ENCODE measurements around the gene PTH2.
A peak's percentile ranks its signal among the peaks of the same experiment; 100 is the strongest.
"Not testable (repeated sequence)": the region's sequence is repeated elsewhere in the genome, so short reads cannot be mapped to it uniquely, and the experiment has no call there.

Gene PTH2

DNA sequence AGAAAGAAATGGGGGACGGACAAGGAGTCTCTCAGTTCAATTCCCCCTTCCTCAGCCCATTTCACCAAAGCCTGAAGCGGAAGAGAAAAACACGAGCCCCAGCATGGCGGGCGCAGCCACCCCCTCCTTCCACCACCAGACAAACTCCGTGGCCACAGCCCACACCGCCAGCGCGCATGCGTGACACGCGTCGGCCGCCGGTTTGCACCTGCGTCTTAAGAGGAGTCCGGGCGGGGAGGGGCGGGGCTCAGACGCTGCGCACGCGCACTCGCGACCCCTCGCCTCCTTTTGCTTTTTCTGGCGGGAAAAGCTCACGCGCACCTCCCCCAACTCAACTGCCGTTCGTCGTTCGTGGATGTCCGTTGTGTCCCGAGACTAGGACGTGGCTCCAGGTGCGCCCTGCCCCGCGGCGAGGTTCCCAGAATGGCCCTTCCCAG, 35.3 kb downstream of the PTH2 start, which contains the start of gene KASH5:
KASH5 (plus strand) TSS at position 314 of the 437 bp plus-strand sequence. CDS start 2,635 bp downstream, outside the sequence.
- DNase-seq (ENCODE audit: low spot score) = peak; percentile 80

DNA sequence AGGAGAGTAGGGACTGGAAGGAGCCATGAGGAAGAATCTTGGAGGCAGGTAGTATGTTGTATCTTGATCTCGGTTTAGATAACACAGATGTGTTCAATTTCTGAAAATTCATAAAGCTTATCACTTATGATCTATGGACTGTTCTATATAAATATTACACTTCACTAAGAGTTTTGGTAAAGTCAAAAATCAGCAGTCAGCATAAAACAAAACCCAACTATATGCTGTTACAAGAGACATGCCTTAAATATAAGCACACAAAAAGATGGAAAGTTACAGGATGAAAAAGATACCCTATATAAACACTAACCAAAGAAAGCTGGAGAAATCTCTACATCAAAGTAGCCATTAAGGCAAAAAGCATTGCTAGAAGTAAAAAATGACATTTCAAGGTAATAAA, 39.6 kb downstream of the PTH2 start:
- in situ Hi-C loops (cut with MboI; ENCODE audit: low pct_unique_long_range_greater_than_20kb, low sequenced_read_pairs, unreplicated experiment) = no loop called here
- no peak for DNase-seq (ENCODE audit: low spot score)
- TF ChIP-seq, protein P1, sequence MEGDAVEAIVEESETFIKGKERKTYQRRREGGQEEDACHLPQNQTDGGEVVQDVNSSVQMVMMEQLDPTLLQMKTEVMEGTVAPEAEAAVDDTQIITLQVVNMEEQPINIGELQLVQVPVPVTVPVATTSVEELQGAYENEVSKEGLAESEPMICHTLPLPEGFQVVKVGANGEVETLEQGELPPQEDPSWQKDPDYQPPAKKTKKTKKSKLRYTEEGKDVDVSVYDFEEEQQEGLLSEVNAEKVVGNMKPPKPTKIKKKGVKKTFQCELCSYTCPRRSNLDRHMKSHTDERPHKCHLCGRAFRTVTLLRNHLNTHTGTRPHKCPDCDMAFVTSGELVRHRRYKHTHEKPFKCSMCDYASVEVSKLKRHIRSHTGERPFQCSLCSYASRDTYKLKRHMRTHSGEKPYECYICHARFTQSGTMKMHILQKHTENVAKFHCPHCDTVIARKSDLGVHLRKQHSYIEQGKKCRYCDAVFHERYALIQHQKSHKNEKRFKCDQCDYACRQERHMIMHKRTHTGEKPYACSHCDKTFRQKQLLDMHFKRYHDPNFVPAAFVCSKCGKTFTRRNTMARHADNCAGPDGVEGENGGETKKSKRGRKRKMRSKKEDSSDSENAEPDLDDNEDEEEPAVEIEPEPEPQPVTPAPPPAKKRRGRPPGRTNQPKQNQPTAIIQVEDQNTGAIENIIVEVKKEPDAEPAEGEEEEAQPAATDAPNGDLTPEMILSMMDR (IDR thresholded peaks at IDR 0.05; ENCODE audit: extremely low read depth, insufficient read depth, missing control alignments) = no peak

More for the DNA sequence above, 35.3 kb downstream of the PTH2 start, which contains the start of gene KASH5:
- in situ Hi-C loops (cut with MboI; ENCODE audit: low pct_unique_long_range_greater_than_20kb, low sequenced_read_pairs, unreplicated experiment) = no loop called here
- TF ChIP-seq, protein P1 (IDR thresholded peaks at IDR 0.05; ENCODE audit: extremely low read depth, insufficient read depth, missing control alignments) = no peak

DNA sequence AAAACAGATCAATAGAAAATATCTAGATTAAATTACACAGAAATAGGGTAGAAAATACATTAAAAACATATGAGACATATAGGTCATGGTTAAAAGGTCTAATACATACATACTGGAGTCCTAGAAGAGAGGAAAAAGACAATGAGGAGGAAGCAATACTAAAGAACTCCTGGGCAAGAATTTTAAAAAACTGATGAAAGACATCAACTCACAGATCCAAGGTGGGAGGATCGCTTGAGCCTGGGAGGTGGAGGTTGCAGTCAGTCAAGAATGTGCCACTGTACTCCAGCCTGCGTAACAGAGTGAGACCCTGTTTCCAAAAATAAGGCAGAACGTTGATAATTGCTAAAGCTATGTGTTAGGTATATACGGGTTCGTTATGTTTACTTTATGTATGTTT, 40.6 kb downstream of the PTH2 start:
- in situ Hi-C loops (cut with MboI; ENCODE audit: low pct_unique_long_range_greater_than_20kb, low sequenced_read_pairs, unreplicated experiment) = no loop called here
- DNase-seq (ENCODE audit: low spot score) = no peak
- TF ChIP-seq, protein P1 (IDR thresholded peaks at IDR 0.05; ENCODE audit: extremely low read depth, insufficient read depth, missing control alignments) = no peak

DNA sequence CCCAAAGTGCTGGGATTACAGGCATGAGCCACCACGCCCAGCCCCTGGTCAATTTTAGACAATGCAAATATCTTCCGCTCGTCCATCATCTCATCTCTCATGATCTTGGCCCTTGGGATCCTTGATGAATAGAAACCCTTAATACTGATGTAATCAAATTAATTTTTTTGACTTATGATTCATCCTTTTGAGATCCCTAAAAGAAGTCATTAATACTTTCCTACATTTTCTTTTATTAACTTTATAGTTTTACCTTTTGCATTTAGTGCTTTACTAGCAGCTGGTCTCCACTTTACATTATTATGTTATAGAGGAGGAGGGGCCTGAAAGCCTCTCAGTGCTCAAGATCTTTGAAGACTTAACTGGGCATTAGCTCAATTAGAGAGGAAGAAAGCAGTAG, 42.9 kb downstream of the PTH2 start:
- no peak for DNase-seq (ENCODE audit: low spot score)
- TF ChIP-seq, protein P1 (IDR thresholded peaks at IDR 0.05; ENCODE audit: extremely low read depth, insufficient read depth, missing control alignments) = no peak
- in situ Hi-C loops (cut with MboI; ENCODE audit: low pct_unique_long_range_greater_than_20kb, low sequenced_read_pairs, unreplicated experiment) = no loop called here

DNA sequence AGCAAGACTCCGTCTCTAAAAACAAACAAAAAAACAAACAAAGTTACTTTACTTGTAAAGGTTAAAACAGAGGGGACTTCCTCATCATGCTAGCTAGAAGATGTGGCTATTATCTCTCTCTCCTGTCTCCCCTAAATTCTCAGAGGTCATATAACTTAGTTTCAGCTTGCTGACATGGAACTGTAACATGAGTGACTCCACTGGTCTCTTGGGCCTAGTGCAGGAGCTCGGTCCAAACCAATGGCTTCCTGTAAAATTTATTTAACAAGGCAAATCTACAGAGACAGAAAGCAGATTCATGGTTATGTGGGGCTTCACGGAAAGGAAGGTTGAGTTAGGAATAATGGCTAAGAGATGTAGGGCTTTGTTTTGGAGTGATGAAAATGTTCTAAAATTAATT, 44.7 kb downstream of the PTH2 start:
- TF ChIP-seq, protein P1 (IDR thresholded peaks at IDR 0.05; ENCODE audit: extremely low read depth, insufficient read depth, missing control alignments) = no peak
- in situ Hi-C loops (cut with MboI; ENCODE audit: low pct_unique_long_range_greater_than_20kb, low sequenced_read_pairs, unreplicated experiment) = no loop called here

DNA sequence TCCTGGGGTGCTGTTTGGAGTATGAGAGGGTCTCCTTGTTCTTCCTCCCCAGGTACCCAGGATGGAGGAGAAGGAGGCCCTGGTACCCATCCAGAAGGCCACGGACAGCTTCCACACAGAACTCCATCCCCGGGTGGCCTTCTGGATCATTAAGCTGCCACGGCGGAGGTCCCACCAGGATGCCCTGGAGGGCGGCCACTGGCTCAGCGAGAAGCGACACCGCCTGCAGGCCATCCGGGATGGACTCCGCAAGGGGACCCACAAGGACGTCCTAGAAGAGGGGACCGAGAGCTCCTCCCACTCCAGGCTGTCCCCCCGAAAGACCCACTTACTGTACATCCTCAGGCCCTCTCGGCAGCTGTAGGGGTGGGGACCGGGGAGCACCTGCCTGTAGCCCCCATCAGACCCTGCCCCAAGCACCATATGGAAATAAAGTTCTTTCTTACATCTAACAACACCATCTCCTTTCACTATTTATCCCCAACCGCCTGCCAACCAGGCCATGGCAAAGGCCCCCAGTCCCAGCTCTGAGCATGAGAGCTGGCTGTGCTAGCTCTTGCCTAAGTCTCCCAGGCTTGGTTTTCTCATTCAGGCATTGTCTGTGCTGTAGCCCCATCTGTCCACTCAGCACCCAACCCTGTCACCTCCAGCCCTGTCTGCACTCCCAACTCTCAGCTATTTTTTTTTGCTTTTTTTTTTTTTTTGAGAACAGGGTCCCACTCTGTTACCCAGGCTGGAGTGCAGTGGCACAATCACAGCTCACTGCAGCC, 48.4 kb downstream of the PTH2 start:
- TF ChIP-seq, protein P1 (IDR thresholded peaks at IDR 0.05; ENCODE audit: extremely low read depth, insufficient read depth, missing control alignments) = no peak
- in situ Hi-C loops (cut with MboI; ENCODE audit: low pct_unique_long_range_greater_than_20kb, low sequenced_read_pairs, unreplicated experiment) = no loop called here
- DNase-seq (ENCODE audit: low spot score) = no peak

More for the DNA sequence above, 44.7 kb downstream of the PTH2 start:
- no peak for DNase-seq (ENCODE audit: low spot score)

DNA sequence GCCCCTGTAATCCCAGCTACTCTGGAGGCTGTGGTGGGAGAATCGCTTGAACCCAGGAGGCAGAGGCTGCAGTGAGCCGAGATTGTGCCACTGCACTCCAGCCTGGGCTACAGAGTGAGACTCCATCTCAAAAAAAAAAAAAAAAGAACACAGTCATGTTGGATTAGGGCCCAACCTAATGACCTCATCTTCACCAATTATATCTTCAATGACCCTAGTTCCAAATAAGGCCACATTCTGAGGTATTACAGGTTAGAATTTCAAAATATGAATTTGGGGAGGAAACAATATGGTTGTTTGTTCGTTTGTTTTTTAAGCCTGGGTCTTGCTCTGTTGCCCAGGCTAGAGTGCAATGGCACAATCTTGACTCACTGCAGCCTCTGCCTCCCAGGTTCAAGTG, 50.1 kb downstream of the PTH2 start:
- in situ Hi-C loops (cut with MboI; ENCODE audit: low pct_unique_long_range_greater_than_20kb, low sequenced_read_pairs, unreplicated experiment) = not testable (repeated sequence)

More for the DNA sequence above, 50.1 kb downstream of the PTH2 start:
- DNase-seq (ENCODE audit: low spot score) = not testable (repeated sequence)

Measured in GM13977 (cell line).